Type B pancreatic cell (in vitro differentiated cells): ENCODE data around the gene NTRK3. TPM values are rescaled to one million over a fixed set of nuclear protein-coding genes. Genes with fewer than 3 reads are reported as not detected.

ENCODE experiments used
- DNase-seq: peaks from one replicate; pipeline ENCODE4 v3.0.0; 2021; ENCODE audit warnings: mixed read lengths; ENCODE audit not compliant: unreplicated experiment; ENCODE audit errors: extremely low spot score
- H3K27ac Mint-ChIP-seq: 2 replicates; pipeline ENCODE4 v1.8.0; 2021; ENCODE audit warnings: mild to moderate bottlenecking, mixed read lengths
- H3K27me3 Mint-ChIP-seq: 2 replicates; pipeline ENCODE4 v1.8.0; 2021; ENCODE audit warnings: mixed read lengths
- H3K36me3 Mint-ChIP-seq: 2 replicates; pipeline ENCODE4 v1.8.0; 2021; ENCODE audit warnings: mixed read lengths
- H3K4me1 Mint-ChIP-seq: one replicate; pipeline ENCODE4 v1.8.0; 2021; ENCODE audit warnings: mixed read lengths; ENCODE audit not compliant: unreplicated experiment
- H3K4me3 Mint-ChIP-seq: 2 replicates; pipeline ENCODE4 v1.8.0; 2021; ENCODE audit warnings: mild to moderate bottlenecking, mixed read lengths
- H3K9me3 Mint-ChIP-seq: 2 replicates; pipeline ENCODE4 v1.8.0; 2021; ENCODE audit warnings: mixed read lengths
- total RNA-seq: library from RNA; stranded (reverse); gene quantifications from 2 replicates; pipeline ENCODE4 v1.2.1, GENCODE V29; 2021; ENCODE audit warnings: low replicate concordance
- TF ChIP-seq, protein P1 (sequence below): fragments of 200-600 bp; sonication (generic); conservative IDR thresholded peaks from 2 replicates; pipeline ENCODE4 v1.5.0; 2021; ENCODE audit warnings: antibody characterized with exemption, mild to moderate bottlenecking

NTRK3 gene
- total RNA-seq, 1 donor from 2014 or later = 16.9 TPM

DNA sequence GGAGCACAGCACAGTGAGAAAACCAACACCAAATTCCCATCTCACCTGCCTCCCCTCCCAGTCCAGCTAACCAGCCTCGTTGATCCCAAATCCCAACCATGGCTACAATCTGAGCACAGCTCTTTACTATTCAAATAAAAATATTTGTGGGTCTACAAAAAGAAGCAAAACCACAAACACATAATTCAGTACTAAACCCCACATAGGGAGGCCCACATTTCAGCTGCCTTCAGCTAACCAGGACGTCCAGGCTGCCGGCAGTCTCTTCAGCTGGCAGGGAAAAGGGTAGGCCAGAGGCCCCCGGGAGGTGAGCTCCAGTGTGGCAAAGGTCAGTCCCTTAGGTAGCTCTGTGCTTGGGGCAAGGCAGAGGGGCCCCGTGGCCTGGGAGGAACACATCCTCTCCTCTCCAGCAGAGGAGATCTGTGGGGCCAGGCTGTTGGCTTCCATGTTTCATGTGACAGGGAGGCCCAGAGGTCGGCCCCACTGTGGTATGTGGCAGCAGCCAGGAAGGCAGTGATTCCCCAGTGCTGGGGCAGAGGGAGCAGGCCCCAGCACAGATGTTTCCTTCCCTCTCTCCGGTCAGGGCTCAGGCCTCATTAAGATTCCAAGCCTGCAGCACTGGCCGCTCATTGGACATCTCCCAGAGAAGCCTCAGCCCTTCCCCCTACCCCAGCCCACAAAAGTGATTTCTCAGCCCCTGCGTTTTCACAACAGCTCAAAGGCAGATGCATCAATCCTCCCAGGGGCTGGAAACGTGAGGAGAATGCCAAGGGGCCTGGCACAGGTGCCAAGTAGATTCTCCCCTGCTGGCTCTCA lies 381.4 kb downstream of the NTRK3 start:
- H3K36me3 Mint-ChIP-seq = no peaks in the 10 kb centered on the region
- H3K9me3 Mint-ChIP-seq = no peaks in the 10 kb centered on the region
- no peak for DNase-seq
- H3K4me1 Mint-ChIP-seq = peaks cover 9% of the 10 kb centered on the region
- no peaks in the 10 kb centered on the region for H3K27me3 Mint-ChIP-seq
- H3K4me3 Mint-ChIP-seq = no peak overlapping the region
- TF ChIP-seq, protein P1, sequence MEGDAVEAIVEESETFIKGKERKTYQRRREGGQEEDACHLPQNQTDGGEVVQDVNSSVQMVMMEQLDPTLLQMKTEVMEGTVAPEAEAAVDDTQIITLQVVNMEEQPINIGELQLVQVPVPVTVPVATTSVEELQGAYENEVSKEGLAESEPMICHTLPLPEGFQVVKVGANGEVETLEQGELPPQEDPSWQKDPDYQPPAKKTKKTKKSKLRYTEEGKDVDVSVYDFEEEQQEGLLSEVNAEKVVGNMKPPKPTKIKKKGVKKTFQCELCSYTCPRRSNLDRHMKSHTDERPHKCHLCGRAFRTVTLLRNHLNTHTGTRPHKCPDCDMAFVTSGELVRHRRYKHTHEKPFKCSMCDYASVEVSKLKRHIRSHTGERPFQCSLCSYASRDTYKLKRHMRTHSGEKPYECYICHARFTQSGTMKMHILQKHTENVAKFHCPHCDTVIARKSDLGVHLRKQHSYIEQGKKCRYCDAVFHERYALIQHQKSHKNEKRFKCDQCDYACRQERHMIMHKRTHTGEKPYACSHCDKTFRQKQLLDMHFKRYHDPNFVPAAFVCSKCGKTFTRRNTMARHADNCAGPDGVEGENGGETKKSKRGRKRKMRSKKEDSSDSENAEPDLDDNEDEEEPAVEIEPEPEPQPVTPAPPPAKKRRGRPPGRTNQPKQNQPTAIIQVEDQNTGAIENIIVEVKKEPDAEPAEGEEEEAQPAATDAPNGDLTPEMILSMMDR = no peak
- H3K27ac Mint-ChIP-seq = no peak overlapping the region

DNA sequence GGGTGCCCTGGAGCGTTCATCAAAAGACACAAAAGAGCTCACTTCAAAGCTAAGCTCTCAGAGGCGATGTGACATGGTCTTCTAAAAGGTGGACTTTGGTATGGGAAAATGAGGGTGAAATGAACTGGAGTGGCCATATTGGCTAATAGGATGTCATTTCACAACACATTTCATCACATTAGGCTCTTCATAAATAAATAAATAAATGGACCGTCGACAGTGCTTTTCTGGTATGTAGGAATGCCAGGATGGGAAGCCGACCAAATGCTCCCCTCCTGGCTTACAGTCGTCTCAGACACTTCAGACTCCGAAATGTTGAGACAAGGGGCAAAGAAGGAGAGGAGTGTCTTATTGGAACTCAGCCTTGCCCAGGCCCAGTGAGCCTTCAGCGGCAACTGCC lies 383.0 kb downstream of the NTRK3 start:
- H3K4me3 Mint-ChIP-seq = no peak overlapping the region
- H3K27me3 Mint-ChIP-seq = no peaks in the 10 kb centered on the region

DNA sequence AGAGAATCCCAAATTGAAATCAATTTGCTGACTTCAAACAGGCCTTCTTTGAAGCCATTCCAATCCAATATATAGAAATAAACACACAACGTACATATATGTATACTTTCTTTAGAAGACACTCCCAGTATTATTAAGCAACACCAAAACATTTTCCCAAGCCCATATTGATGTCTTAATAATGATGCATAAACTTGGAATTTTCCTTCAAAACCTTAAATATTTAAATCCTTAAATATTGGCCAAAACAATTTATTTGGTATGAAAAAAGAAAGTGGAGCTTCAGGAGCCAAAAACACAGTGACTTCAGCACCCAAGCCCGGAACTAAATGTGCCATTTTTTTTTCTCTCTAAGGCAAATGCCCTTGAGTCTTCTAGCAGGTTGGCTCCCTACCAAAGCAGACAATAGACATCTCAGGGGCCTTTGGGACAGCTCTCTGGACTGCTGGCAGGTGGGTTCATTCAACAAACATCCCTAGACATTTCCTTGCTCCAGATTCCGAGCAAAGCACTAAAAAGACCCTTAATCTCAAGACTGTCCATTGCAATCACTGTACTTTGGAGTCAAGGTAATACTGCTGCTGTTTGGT lies 384.7 kb downstream of the NTRK3 start:
- H3K9me3 Mint-ChIP-seq = no peaks in the 10 kb centered on the region
- H3K27me3 Mint-ChIP-seq = peaks cover 1% of the 10 kb centered on the region

More for the DNA sequence above, 383.0 kb downstream of the NTRK3 start:
- TF ChIP-seq, protein P1 = no peak
- H3K4me1 Mint-ChIP-seq = peaks cover 9% of the 10 kb centered on the region
- H3K27ac Mint-ChIP-seq = no peak overlapping the region
- no peaks in the 10 kb centered on the region for H3K36me3 Mint-ChIP-seq
- DNase-seq = no peak
- H3K9me3 Mint-ChIP-seq = no peaks in the 10 kb centered on the region

DNA sequence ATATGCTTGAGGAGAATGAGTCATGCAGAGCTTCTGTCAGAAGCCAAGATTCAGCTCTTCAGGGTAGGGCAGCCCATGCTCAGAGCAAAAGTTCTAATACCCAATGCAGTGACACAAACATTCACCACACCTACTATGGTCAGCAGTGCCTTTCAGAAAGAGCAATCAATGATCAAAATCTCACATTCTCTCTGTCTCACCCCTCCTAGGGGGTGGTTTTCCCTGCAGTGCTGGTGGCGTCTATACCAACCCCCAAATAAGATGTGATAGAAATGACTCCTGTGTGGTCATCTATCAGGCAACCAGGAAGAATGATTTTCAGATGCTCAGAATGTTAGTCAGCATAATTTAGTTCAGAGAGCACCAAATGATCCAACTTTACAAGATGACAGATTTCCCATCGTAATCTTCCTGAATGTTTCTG lies 385.3 kb downstream of the NTRK3 start:
- Mint-ChIP-seq H3K27ac (no peak overlapping the region), H3K27me3 (peaks cover 5% of the 10 kb centered on the region), H3K4me1 (peaks cover 4% of the 10 kb centered on the region), H3K9me3 (no peaks in the 10 kb centered on the region), H3K4me3 (no peak overlapping the region), H3K36me3 (no peaks in the 10 kb centered on the region)
- TF ChIP-seq, protein P1 = no peak
- DNase-seq = no peak

More for the DNA sequence above, 384.7 kb downstream of the NTRK3 start:
- TF ChIP-seq, protein P1 = no peak
- H3K27ac Mint-ChIP-seq = no peak overlapping the region
- no peak for DNase-seq
- H3K4me3 Mint-ChIP-seq = no peak overlapping the region
- peaks cover 4% of the 10 kb centered on the region for H3K4me1 Mint-ChIP-seq
- H3K36me3 Mint-ChIP-seq = no peaks in the 10 kb centered on the region

DNA sequence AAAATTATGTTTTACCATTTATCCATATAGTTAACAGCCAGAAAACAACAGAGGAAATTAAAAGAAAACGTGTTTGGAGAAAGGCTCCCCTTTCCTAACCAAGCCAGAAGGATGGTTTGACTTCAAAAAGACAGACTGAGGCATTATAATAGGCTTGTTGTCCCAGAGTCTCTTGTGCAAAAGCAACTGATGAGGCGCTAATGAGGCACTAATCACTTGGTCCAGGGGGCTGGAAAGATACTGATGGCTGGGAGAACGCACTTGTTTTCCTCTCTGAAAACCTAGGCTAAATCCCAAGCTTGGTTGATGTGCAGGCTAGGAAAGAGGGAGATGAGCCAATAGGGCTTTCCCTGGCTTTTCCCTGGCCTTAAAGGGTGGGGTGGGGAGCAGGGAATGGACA lies 389.6 kb downstream of the NTRK3 start:
- Mint-ChIP-seq H3K27ac (no peak overlapping the region), H3K9me3 (no peaks in the 10 kb centered on the region), H3K4me3 (no peak overlapping the region), H3K4me1 (no peaks in the 10 kb centered on the region), H3K27me3 (peaks cover 29% of the 10 kb centered on the region), H3K36me3 (no peaks in the 10 kb centered on the region)
- TF ChIP-seq, protein P1 = no peak
- no peak for DNase-seq
